DND-41 (cell line): Measurements from ENCODE around the gene COL4A1.

ENCODE experiments used
- ATAC-seq: fragments of 200-7000 bp; cut with Tn5 transposase; 3 replicates; pipeline ENCODE4 v1.9.1; 2021; ENCODE audit warnings: low read depth; ENCODE audit not compliant: insufficient read depth
- DNase-seq: peaks from one replicate; pipeline ENCODE4 v3.0.0-alpha.2; 2020
- H2AFZ ChIP-seq: 2 replicates; pipeline ENCODE4 v1.6.0; 2012; ENCODE audit warnings: low read depth, low read length
- H3K27ac ChIP-seq: 2 replicates; pipeline ENCODE4 v1.5.1; 2012; ENCODE audit warnings: low read length, inconsistent platforms
- H3K27me3 ChIP-seq: fragments of 200-600 bp; sonication (generic); 2 replicates; pipeline ENCODE4 v1.6.0; 2012; ENCODE audit warnings: low read length, mild to moderate bottlenecking, inconsistent platforms; ENCODE audit not compliant: insufficient read depth, poor library complexity
- H3K36me3 ChIP-seq: 2 replicates; pipeline ENCODE4 v1.5.1; 2012; ENCODE audit warnings: low read length, inconsistent platforms; ENCODE audit not compliant: insufficient read depth
- H3K4me1 ChIP-seq: 2 replicates; pipeline ENCODE4 v1.5.1; 2012; ENCODE audit warnings: mild to moderate bottlenecking, low read length; ENCODE audit not compliant: insufficient read depth
- H3K4me2 ChIP-seq: 2 replicates; pipeline ENCODE4 v1.6.0; 2012; ENCODE audit warnings: mild to moderate bottlenecking, moderate library complexity, low read length, inconsistent platforms; ENCODE audit not compliant: insufficient read depth
- H3K4me3 ChIP-seq, 2 experiments: fragments of 200-600 bp in 1 of 2; shearing (Covaris generic) in 1 of 2; 2 replicates each; pipeline ENCODE4 v1.5.1; 2012 to 2016; ENCODE audit warnings: inconsistent platforms in 2 of 2, low read length in 2 of 2, mild to moderate bottlenecking in 2 of 2, low read depth in 1 of 2, moderate library complexity in 1 of 2
- H3K79me2 ChIP-seq: 2 replicates; pipeline ENCODE4 v1.6.0; 2012; ENCODE audit warnings: low read length, inconsistent platforms; ENCODE audit not compliant: insufficient read depth
- H3K9ac ChIP-seq: 2 replicates; pipeline ENCODE4 v1.6.0; 2012; ENCODE audit warnings: low read depth, mild to moderate bottlenecking, inconsistent platforms, low read length, moderate library complexity
- H3K9me3 ChIP-seq: 2 replicates; pipeline ENCODE4 v1.5.1; 2012; ENCODE audit warnings: low read length, moderate library complexity, mild to moderate bottlenecking, inconsistent platforms; ENCODE audit not compliant: insufficient read depth, severe bottlenecking
- H4K20me1 ChIP-seq: 2 replicates; pipeline ENCODE4 v1.6.0; 2012; ENCODE audit warnings: low read length; ENCODE audit not compliant: insufficient read depth
- CTCF ChIP-seq: IDR thresholded peaks from 2 replicates; pipeline ENCODE4 v1.5.1; 2012; ENCODE audit warnings: borderline replicate concordance, low read length, moderate library complexity, mild to moderate bottlenecking; ENCODE audit not compliant: poor library complexity, severe bottlenecking; ENCODE audit errors: extremely low read depth
- EZH2 ChIP-seq: IDR thresholded peaks from 3 replicates; pipeline ENCODE4 v1.6.1; 2012; ENCODE audit warnings: borderline replicate concordance, low read depth, mild to moderate bottlenecking, moderate library complexity, low read length, inconsistent platforms; ENCODE audit not compliant: severe bottlenecking

Gene COL4A1

GRCh38 chr13:110270507-110270906 is 36.5 kb downstream of the COL4A1 start:
- H3K36me3 ChIP-seq = no peaks in the 10 kb centered on the region
- peaks cover 2% of the 10 kb centered on the region; the same call in 1 of the 2 replicates for H4K20me1 ChIP-seq
- H3K79me2 ChIP-seq = no peaks in the 10 kb centered on the region

GRCh38 chr13:110269509-110270185 is 37.3 kb downstream of the COL4A1 start:
- Histone ChIP-seq H3K27me3 (peaks cover 54% of the 10 kb centered on the region), H3K4me1 (no peaks in the 10 kb centered on the region), H3K36me3 (no peaks in the 10 kb centered on the region), H3K4me2 (no peak overlapping the region), H3K9ac (no peak overlapping the region), H4K20me1 (peaks cover 5% of the 10 kb centered on the region), H3K9me3 (no peaks in the 10 kb centered on the region), H3K4me3 (no peak overlapping the region), H2AFZ (no peak overlapping the region), H3K79me2 (no peaks in the 10 kb centered on the region), H3K27ac (no peak overlapping the region)
- ATAC-seq (no peak), DNase-seq (no peak)
- TF ChIP-seq EZH2 (no peak), CTCF (no peak)

More at GRCh38 chr13:110270507-110270906, 36.5 kb downstream of the COL4A1 start:
- Histone ChIP-seq H3K9me3 (no peaks in the 10 kb centered on the region), H3K4me3 (no peak overlapping the region), H3K9ac (no peak overlapping the region), H3K27me3 (peaks cover 49% of the 10 kb centered on the region), H3K27ac (no peak overlapping the region), H3K4me2 (no peak overlapping the region), H3K4me1 (no peaks in the 10 kb centered on the region), H2AFZ (no peak overlapping the region)
- DNase-seq (no peak), ATAC-seq (no peak)
- TF ChIP-seq CTCF = no peak

GRCh38 chr13:110268576-110269185 is 38.3 kb downstream of the COL4A1 start:
- DNase-seq (no peak), ATAC-seq (no peak)
- Histone ChIP-seq H2AFZ (no peak overlapping the region), H3K79me2 (no peaks in the 10 kb centered on the region), H3K9ac (no peak overlapping the region), H3K27ac (no peak overlapping the region), H3K4me1 (no peaks in the 10 kb centered on the region), H3K4me2 (no peak overlapping the region), H3K27me3 (peaks cover 61% of the 10 kb centered on the region), H3K9me3 (no peaks in the 10 kb centered on the region), H3K36me3 (no peaks in the 10 kb centered on the region), H4K20me1 (peaks cover 6% of the 10 kb centered on the region), H3K4me3 (no peak overlapping the region)
- TF ChIP-seq CTCF (no peak), EZH2 (no peak)

GRCh38 chr13:110268061-110268460 is 38.9 kb downstream of the COL4A1 start:
- ATAC-seq (no peak), DNase-seq (no peak)
- Histone ChIP-seq H3K4me2 (no peak overlapping the region), H3K27me3 (peaks cover 61% of the 10 kb centered on the region), H3K4me3 (no peak overlapping the region), H3K9me3 (no peaks in the 10 kb centered on the region), H3K79me2 (no peaks in the 10 kb centered on the region), H3K9ac (no peak overlapping the region), H3K27ac (no peak overlapping the region), H2AFZ (no peak overlapping the region), H4K20me1 (peaks cover 6% of the 10 kb centered on the region), H3K4me1 (no peaks in the 10 kb centered on the region), H3K36me3 (no peaks in the 10 kb centered on the region)
- TF ChIP-seq EZH2 (no peak), CTCF (no peak)
